HG03039 (cell line): Measurements from ENCODE around the gene ZNF474.

Experiments used
- ATAC-seq: cut with Tn5 transposase; IDR thresholded peaks from one replicate; pipeline ENCODE4 v1.9.1; 2021; ENCODE audit warnings: mild to moderate bottlenecking, moderate library complexity; ENCODE audit not compliant: unreplicated experiment

Gene ZNF474

GRCh38 chr5:122153230-122153629 lies 23.9 kb downstream of the ZNF474 start:
- ATAC-seq, result no peak

DNA sequence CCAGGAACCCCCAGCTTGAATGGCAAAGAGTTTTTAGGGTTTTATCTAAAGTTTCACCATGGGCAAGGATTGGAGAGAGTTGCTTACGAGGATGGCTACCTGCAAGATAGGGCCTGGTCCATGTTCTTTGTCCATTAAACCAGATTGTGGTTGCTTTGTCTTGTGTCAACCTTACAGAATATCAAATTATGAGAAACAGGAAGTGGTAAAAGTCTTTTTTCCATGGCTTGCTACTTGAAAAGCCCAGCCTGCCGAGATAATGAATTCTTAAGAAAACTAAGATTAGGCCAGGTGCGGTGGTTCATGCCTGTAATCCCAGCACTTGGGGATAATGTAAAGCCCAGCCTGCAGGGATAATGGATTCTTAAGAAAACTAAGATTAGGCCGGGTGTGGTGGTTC lies 24.4 kb downstream of the ZNF474 start:
- ATAC-seq, result no peak

DNA sequence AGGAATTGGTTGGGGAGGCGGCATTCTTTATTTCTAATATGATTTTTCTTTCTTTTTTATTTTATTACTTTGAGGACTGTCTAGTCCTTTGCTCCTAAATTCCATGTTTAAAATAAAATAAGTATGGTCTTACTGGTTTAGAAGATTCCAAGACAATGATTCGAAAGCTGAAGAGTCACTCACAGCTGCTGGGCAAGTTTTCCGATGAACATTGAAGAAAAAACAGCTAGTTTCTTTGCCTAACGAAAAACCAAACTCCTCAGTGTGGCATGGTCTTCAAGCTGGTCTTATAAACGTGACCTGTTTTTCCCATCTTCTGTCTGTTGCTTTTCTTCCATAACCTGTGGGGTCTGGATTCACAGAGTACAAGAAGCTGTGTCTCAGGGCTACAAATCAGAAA lies 25.1 kb downstream of the ZNF474 start:
- no peak for ATAC-seq

DNA sequence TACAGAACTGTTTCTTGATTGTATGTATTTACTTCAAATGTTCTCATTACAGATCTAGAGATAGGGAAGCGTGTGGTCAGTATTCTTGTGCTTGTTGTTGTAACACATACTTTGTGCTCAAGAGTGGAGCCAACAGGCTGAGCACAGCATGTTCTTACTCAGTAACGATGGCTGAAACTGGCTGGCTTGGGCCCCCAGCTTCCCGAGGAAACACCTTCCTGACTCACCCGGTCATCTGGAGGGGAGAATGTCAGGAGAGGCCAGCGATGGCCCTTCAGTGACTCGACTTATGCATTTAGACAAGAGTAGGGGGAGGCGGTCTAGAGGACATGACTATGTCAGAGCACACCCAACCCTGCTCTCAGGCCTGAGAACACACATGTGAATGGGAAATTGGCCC lies 25.6 kb downstream of the ZNF474 start:
- ATAC-seq, result no peak

- no peak for ATAC-seq
Measured at GRCh38 chr5:122155546-122155945, 26.2 kb downstream of the ZNF474 start.

GRCh38 chr5:122156724-122157325 lies 27.5 kb downstream of the ZNF474 start:
- ATAC-seq, result no peak

DNA sequence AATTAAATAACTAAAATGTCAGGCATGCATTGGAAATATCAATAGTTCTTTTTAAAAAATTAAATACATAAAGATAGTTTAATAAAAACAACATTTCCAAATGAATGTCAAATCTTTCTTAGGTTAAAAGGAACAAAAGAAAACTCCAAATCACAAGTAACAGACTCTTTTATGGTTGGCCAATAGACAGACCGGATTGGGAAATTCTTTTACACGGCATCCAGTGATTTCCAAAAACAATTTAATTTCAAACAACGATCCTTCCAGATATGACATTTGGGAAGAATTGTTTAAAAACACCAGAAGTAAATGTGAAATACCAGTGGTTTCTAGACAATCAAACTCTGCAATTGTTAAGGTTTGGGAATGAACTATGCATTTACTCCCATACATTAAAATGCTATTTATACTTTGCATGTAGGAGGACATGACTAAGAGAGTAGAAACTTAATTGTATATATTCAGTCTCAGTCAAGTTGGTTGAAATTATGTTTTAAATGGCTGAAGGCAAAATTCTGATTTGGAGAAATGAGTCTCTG lies 32.8 kb downstream of the ZNF474 start:
- no peak for ATAC-seq

DNA sequence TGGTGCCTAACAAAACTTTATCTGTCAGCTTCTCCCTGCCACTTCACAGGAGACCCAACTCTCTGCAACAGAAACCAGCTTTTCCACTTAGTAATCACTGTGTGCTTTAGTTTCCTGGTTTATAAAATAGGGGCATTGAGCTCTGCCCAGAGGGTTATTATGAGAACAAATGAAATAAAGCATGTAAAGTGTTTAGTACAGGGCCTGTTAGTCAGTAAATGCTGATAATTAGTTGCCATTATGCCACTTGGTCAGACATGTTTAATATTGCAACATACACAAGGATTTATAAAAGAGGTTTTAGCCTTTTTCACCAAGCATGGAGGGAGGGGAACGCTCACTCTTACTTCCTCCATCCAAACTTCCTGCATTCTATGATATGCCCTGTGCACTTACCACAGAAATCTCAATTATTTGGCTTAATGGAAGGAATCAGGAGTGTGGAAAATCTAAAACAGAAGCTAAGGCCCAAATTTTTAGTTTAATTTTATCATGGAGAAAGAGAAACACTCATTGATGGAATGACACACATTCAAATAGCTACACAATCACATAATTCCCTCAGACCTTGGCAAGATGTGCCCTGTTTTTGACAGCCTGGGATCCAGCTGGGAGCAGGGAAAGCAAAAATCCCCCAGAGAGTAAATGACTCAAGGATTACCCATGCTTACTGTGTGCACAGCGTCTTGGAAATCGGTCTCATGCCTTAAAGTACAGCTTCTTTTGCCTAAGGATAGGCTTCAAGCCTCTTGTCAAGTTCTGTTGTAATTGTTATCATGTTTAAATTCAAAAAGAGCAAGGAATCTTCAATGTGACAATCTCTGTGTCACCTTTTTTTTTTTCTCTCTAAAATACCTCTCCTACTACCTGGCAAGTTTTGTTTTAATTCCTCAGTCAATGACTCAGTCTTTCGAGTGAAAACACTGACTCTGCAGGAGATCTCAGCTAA lies 34.0 kb downstream of the ZNF474 start:
- ATAC-seq, result no peak

DNA sequence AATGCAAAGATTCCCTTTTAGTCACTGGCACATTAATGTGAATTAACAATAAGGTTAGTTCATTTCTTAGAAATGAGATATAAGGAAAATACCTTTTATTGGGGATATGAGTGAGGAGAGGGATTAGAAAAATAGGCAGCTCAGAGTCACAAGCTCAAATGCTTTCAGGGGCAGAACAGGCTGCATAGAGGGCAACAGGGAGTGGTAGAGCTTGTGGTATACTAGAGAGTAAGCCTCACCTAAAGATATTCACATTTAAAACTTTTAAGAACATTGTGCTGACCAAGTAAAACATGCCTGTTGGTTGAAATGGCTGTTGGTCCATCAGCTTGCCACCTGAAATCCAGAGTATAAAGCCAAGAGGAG lies 34.7 kb downstream of the ZNF474 start:
- no peak for ATAC-seq

- ATAC-seq, result no peak
Measured at GRCh38 chr5:122164831-122165558, 35.6 kb downstream of the ZNF474 start.

GRCh38 chr5:122165559-122166078 lies 36.3 kb downstream of the ZNF474 start:
- ATAC-seq, result no peak

DNA sequence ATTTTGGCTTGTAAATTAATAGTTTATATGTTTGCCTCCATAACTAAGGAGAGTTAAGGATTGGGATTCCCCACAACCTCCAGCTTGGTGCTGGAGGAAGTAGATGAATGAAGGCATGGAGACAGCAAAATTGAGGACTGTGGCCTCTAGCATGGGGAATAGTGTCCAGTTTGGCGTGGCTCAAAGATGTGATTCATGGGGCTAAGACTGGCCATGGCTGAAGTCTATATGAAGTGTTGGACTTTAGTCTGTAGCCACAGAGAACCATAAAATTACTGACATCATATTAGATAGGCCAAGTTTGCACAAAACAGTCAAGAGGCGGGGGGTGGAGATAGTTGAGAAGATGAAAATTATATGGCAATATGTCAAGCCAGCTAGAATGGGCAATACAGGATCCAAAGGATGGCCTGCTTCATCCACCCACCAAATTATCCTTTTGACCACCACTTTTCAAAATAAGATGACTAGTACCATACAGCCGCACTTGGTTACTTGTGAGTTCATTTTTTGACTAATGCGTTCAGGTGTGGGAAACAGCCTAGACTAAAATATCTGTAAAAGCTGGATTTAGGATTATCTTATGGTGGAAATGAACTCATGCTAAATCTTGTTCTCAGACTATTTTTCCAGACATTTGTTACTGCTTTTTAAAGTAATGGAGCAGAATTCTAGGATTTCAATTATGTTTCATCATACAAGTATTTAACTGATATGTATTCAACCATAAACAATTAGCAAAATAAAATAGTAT lies 40.2 kb downstream of the ZNF474 start:
- no peak for ATAC-seq

GRCh38 chr5:122170620-122171019 lies 41.3 kb downstream of the ZNF474 start:
- no peak for ATAC-seq

DNA sequence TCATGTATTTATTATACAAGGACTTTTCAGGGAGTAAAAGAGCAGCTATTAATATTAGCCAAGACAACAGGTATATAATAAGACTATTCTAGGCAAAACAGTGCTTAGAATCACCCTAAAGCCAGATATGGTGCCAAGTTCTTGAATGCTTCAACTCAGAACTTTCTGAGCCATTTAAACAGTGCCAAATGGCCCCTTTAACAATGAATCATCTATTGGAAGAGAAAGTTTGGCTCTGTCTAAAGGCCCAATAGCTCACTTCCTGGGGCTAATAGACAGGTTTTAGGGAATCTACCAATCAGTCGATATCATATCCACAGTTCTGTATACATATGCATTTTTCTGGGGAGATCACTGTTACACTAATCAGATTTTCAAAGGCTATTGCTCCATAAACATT lies 42.9 kb downstream of the ZNF474 start:
- no peak for ATAC-seq

DNA sequence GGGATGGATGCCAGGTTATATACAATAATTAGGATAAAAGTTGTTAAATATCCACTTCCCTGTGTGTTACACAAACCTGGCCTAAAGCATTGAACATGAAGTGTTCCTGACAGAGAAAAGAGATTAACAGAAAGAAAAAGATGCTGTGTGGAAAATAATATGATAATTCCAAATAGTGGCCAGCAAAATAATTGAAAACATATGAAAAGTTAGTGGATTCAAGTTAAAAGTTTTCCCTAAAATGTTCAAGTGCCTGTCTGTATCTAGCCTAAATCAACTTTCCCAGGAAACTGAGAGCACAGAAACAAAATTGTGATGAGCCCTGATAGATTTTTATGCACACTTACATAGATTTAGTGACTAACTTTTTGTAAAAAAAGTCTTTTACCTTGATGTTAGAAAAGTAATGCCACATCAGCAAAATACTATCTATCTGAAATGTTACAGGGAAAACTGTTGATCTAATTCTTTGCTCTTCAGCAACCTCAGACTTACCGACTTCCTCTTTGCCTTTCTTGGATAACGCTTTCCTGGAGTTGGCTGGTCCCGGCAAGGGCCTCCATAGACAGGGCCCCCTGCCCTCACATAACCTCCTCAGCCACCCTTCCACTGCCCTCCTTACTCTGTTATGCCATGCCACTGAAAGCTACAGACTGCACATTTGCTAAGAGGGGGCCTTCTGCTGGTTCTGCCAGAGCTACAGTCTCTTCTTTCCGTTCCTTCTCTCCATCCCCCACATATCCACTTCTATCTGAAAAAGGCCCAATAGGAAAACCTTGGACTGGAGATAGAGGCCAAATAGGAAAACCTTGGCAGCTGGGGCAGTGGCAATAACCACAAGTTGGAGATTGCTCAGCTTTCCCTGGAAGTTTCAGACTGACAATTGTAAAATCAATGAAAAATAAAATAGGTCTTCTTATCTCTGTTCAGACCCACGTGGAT lies 44.4 kb downstream of the ZNF474 start:
- ATAC-seq, result no peak

- ATAC-seq, result no peak
Measured at GRCh38 chr5:122175091-122175490, 45.7 kb downstream of the ZNF474 start.

- ATAC-seq, result no peak
Measured at GRCh38 chr5:122175852-122176251, 46.5 kb downstream of the ZNF474 start.

GRCh38 chr5:122177161-122177560 lies 47.8 kb downstream of the ZNF474 start:
- no peak for ATAC-seq

DNA sequence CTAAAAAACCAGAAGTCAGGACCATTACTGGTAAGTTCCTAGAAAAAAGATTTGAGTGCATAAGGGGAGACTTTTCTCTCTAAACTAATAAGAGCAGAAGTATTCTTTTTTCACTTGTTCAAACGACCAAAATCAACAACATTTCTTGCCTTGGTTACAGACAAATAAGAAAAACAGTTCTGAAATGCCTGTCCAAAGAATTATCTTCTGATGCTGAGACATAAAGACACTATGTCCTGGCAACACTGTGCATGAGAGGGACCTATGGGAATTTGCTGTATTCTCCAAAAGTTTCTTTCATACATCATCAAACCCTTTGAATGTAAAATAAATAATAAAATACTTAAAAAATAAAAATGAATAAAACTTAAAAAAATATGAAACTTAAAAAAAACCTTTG lies 50.4 kb downstream of the ZNF474 start:
- ATAC-seq, result no peak
